RKO (cell line): ENCODE measurements around the gene RPL10A.

ENCODE experiments used
- DNase-seq: peaks from one replicate; pipeline ENCODE4 v3.0.0-alpha.2; 2016; ENCODE audit warnings: low spot score

RPL10A gene

DNA sequence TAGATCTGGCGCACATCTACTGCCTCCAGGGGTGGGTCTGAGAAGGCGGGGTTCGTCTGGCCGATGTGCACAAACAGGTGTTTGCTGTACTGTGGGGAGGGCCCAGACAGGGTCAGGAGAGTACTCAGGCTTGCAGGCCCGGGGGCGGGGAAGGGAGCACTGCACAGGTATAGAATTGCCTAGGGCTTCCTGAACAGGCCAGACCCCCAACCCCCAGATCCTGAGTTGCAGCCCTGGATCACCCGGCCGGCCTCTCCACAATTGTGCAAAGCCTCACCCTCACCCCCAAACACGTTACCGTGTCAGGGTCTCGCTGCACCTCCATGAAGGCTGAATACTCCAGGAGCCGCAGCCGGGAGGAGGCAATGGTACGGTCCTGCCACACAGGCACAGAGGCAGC lies 7.8 kb downstream of the RPL10A start:
- DNase-seq: no peak

DNA sequence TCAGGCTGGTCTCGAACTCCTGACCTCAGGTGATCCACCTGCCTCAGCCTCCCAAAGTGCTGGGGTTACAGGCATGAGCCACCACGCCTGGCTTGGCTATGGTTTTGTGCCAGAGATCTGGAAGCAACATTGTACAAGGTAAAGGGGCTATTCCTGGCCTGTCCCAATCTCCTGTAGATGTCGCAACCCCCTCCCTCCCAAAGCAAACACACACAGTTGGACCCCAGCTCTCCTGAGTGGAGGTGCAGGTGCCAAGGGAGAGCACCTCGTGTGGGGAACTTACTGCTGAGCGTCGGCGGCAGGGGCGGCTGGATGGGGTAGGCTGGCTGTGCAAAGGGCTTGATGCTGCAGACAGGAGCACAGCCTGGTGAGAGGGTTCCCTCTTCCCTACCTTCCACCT lies 8.8 kb downstream of the RPL10A start:
- DNase-seq: no peak

DNA sequence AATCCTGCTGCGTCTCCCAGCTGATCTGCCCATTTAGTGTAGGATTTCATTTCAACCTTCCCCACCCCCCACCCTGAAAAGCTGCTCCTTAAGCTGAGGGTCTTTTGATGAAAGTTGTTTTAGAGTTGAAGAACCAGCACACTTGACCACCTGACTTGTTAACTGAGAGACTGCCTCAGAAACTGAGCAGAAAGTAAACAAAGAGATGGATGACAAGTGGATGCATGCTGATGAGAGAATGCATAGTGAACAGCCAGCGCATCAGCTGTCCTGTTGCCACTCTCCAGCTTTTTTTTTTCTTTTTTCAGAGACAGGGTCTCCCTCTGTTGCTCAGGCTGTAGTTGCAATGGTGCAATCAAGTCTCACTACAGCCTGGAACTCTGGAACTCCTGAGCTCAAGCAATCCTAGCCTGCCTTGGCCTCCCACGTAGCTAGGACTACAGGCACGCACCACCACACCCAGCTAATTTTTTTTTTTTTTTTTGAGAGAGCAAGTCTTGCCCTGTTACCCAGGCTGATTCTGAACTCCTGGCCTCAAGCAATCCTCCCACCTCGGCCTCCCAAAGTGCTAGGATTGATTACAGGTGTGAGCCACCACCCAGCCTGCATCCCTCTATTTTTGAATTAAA lies 9.5 kb downstream of the RPL10A start:
- DNase-seq: no peak

DNA sequence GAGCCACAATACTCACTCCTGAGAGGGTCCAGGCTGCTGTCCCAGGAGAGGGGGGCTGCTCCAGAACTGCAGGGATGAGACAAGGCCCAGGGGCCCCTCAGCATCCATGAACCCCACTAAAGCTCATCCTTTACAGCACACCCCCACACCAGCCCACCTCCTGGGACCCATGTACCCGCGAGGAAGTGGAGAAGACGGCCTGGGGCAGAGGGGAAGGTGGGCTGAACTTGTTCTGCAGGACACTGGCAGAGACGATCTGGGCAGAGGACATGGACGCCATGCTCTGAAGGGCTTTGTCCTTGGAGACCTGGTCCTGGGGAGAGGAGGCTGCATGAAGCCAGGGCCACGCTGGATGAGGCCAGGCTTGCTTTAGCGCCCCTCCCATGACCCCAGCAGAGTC lies 10.1 kb downstream of the RPL10A start:
- no peak for DNase-seq

DNA sequence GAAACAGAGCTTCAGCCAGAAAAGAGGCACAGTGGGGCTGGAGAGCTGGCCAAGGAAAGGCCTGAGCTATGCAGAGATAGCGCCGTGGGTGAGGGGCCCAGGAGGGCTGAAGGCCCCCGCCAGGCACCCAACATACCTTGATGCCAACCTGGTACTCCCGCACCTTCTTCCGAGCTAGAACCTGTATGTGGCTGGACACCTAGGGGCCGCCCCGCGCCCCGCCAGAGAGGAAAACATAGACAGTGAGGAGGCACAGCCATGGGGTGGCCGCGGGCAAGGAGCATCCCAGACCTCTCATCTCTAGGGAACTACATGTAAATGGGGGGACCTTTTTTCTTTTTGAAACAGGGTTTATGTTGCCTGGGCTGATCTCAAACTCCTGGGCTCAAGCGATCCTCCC lies 12.0 kb downstream of the RPL10A start:
- no peak for DNase-seq

DNA sequence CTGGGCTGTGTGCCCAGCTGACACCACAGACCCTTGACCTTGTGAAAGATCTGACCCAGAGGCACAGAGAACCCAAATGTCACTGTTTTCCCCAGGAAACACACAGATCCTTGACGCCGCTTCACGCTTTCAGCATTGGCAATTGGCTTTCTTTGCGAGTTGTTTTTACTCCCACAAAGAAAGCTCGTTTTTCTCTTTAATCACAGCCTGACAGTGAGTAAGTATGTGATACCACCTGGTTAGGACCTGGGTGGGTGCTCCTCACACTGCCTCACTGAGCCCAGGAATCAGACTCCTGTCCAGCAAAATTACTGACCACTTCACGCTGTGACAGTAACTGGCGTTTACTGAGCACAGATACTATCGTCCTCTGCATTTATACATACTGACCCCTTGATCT lies 13.0 kb downstream of the RPL10A start:
- DNase-seq: no peak

DNA sequence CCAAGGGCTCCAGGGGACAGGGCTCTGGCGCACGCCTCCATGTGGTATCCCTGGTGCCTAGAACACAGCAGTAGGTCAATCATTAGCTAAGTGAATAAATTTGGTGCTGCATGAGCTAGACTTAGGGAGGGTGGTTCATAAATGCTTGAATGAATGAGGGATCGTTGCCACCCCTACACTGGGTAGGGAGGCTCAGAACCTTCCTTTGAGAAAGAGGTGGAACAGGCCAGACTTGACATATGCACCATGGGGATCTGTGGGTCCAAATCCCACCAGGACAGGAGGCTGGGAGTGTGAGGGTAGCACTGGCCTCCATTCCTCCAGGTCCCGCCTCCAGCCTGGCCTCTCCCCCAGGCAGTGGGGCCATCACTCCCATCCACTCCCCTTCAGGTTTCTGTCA lies 14.9 kb downstream of the RPL10A start:
- no peak for DNase-seq

DNA sequence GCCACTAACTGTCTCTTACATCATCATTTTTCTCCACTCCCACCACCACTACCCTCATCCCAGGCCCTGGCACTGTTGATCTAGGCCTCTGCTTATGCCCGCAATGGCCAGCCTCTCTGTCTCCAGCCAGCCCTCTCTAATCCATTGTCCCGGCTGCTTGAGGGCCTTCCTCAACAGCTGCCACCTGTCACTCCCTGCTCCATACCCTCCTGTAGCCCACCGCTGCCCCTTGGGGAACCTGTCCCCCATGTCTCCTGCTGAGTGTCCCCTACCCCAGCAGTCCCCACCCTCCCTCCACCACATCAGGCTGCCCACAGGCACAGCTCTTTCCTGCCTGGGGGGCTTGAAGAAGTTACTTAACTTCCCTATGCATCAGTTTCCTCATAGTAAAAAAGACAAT lies 15.3 kb downstream of the RPL10A start:
- DNase-seq: no peak

DNA sequence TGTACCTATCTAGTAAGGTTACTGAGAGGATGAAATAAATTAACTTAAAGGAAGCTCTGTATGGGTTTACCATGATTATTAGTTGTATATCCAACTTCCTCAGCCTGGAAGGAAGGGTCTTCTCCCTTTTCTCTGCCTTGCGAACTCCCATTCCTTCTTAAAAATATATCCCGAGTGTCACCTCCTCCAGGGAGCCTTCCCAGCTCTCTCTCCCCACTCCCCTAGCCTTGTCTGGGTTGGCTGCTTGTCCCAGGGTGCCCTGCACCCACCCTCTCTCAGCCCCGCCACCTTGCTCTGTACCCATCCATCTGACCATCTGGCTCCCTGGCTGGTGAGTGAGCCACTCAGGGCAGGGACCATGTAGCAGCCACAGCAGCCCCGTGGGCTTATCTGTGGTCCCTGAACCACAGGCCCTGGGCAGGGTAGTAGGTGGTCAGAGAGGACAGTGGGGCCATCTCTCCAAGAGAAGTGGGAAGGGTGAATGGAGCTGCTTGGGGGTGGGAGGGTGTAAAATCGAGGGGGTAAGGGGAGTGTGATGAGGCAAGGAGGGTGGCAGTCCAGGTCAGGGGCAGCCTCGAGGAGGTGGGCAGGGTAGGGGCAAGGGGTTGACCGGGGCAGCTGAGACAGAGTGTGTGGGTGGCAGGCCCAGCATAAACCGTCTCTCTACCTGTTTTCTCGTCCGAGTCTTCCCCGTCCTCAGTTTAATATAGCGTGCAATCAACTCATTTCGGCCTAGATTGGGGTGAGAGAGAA lies 15.9 kb downstream of the RPL10A start:
- no peak for DNase-seq

DNA sequence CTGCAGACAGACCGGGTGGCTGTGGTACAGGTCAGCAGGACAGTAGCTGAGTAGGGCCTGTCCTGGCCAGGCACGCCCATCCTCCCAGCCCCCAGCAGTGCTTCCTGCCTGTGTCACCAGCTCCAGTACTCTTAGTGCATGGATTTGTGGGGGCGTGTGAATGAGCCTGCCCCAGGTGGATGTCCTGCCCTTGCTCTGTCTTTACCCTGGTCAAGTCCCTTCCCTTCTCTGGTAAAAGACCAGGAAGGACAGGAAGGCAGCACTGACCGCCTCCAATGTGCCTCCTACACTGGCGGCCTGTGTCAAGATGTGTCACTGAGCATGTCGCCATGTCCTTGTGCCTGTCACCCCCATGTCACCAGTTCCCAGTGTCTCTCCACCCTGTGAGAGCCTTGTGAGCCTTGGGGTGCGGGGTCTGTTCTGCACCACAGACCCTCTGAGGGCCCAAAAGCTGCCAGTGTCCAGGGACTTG lies 16.8 kb downstream of the RPL10A start:
- peak; percentile 38 for DNase-seq

DNA sequence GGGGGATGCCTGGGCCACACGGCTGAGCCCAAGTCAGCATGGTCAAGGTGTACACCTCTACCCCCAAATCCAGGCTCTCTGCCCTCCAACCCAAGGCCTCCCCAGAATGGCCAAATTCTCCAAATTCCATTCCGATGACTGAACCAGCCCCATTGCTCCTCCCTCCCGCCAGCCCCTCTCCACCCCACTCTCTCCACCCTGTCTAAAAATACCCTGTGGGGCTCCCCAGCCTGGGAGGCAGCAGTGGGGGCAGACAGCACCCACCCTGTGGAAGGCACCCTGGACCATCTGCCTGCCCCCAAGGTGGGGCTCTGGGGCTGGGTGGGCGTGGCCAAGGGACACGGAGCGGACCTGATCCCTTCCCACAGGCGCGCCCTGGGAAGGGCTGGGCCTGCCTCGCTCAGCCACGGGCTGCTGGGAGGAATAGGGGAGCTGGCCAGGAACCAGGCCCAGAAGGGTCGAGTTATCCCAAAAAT lies 17.2 kb downstream of the RPL10A start:
- DNase-seq: no peak

DNA sequence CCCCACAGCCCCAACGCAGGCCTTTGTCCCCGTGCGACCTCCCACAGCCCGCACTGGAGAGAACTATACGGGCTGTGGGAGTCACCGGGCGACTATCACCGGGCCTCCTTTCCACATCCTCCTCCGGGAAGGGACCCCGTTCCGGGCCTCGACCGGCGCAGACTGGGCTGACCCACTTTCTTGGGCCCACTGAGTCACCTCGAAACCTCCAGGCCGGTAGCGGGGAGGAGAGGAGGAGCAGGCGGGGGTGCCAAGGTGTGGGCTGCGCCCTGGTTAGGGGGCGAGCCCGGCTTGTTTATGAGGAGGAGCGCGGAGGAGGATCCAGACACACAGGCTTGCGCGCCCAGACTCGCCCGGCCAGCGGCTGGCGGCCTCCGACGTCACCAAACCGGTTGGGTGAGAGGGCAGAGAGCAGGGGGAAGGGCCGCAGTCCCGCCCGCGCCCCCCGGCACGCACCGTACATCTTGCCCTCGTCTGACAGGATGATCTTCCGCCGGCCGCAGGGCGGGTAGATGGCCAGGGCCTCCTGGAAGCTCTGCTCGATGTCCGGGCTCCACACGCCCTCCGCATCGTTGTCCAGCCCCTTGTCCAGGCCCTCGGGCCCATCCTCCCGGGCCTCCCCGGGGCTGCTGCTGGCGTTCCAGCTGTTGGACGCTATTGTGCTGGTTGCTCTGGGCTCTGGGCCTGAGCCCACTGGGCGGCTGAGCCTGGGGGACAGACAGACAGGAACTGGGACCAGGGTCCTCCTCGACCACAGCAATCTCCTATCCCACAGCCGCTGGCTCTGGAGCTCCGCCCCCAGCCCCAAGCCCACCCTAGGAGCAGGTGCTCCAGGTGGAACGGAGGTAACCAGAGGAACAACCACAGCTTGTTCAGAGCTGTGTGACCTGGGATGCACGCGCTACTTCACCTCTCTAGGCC lies 18.1 kb downstream of the RPL10A start:
- no peak for DNase-seq

DNA sequence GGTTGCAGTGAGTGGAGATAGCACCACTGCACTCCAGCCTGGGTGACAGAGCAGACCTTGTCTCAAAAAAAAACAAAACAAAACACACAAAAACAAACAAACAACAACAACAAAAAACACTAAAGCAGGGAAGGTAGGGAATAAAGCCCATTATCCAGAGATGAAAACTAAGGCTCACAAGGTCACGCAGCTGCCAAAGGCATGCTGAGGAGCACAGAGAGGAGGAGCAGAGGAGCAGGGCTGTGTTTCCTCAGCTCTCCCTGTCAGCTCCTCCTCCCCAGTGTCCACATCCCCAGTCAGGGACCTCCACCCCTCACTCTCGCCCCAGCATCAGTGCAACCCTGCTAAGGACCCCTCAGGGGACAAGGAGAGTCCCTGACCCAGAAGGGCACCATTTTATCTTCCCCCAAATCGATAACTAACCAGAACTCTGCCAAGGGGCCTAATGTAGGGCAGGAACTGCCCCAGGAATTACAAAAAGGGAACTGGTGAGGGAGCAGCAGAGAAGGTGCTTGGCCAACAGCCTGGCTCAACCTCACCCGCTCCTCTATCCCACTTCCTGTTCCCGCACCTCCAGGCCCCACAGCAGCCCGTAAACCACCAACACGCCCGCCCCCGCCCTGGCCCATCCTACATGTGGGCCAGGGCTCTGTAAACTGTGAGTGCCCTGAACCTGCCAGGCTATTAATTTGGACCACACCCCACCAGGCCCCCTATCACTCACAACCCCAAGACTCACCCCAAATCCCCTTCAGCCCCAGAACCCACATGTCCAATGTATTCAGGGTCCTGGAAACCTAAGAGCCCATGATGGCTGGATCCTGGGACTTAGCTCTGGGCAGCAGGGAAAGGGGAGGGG lies 19.7 kb downstream of the RPL10A start:
- no peak for DNase-seq

DNA sequence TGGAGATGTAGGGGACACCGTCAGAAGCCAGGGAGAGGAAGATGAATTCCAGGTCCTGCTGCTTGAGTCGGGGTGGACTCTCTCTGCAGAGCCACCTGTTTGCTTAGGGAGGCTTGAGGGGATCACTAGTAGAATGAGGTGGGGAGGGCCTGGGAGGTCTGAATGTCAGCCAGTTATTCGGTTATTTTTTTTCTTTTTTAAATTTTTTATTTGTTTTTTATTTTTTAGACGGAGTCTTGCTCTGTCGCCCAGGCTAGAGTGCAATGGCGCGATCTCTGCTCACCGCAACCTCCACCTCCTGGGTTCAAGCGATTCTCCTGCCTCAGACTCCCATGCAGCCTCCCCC lies 20.3 kb downstream of the RPL10A start:
- no peak for DNase-seq

DNA sequence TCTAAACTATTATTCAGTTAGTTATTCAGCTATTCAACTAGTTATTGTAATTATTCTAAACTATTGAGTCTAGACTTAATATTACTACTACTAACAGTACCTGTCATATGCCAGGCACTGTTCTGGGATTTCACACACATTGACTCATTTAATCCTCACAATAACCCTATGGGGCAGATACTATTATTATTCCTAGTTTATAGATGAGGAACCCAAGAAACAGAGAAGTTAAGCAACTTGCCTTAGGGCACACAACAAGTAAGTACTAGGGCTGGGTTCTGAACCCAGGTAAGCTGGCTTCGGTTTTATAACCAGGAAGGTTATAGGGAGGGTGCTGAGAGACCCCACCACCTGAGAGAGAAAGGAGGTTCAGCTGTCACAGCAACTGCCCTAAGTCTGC lies 20.9 kb downstream of the RPL10A start:
- no peak for DNase-seq

DNA sequence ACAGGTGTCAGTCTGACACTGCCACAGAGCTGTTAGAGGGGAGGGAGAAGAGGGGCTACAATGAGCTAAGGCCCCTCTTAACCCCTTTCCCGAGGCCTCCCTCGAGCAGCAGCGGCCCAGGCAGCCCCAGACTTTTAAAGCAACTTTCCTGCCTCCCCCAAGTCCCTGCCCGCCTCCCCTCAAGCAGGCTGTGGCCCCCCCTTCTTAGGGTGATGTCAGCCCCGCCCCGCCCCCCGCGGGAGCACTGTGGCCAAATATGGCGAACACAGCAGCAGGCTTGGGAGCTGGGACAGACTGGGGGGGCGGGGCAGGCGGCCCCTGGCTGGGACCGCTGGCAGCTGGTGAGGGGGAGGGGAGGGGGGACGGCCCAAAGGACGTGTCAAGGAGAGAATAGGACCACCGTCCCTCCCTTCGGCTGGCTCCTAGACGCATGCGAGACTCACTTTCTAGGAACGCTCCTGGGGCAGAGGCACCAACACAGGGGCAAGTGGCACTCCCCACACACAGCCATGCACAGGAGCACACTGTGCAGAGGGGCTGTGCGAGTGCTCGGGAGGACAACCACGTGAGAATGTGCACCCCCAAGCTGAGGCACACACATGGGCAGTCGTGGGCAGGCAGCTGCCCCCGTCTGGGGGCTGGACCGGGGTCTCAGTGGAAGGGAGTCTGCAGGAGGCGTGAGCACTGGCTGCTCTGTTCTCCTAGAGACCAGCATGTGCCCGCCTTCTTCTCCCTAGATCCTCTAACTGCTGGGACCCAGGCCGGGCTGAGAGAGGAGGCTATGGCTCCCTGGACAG lies 22.0 kb downstream of the RPL10A start:
- no peak for DNase-seq

DNA sequence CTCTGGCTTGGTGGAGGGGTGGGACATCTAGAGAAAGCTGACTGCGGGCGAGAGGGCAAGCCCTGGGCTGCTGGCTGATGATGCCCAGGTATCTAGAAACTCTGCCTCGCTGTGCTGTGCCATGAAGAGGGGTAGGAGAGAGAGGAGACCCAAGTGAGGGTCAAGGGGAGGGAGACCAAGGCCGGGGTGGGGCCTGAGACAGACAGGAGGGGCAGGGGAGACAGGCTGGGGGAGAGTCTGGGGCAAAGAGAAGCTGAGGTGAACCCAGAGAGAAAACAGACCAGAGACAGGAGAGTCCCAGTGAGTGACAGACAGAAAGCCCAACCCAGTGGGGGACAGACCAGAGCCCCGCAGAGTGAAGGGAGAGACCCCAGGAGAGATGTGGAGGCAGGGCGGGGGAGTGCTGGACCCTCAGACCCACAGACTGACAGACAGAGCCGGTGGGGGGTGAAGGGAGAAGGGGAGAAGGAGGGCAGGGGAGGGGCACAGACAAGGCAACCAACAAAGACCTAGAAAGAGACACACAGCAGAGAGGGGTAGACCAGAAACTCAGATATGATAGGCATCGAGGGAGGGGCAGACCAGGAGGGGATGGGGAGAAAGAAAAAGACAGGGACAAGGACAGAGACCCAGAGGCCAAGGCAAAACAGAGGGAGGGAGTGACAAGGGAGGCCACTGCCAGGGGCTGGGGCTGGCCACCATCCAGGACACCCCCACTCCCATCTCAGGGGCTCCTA lies 22.8 kb downstream of the RPL10A start:
- no peak for DNase-seq

DNA sequence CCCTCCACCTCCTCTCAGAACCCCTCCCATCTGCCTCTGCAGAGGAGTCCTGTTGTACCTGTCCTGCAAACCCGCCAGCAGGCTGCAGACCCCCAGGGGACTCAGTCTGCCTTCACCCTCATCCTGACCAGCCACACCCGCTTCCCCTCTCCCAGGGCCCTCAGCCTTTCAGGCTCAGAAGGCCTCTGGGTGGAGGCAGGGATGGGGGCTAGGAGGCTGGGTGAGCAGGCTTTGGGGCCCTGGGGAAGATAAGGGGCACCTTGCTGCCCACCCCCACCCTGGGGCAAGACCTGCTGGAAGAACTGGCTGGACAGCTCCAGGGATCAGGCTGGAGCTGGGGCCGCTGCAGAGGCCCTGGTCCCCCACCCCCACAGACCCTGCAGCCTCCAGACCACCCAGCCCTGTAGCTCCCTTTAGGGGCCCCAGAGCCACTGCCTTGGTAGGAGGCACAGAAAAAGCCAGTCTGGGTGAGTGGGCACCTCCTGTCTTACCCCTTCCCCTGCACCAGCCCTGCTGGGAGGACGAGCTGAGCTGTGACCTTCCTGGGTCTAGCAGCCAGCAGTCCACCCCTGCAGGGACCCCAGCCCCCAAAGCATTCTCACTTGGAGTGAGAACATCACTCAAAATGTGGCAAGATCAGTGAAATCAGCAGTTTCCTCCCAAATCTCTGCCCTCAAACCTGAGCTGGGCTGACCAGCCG lies 23.5 kb downstream of the RPL10A start:
- no peak for DNase-seq

DNA sequence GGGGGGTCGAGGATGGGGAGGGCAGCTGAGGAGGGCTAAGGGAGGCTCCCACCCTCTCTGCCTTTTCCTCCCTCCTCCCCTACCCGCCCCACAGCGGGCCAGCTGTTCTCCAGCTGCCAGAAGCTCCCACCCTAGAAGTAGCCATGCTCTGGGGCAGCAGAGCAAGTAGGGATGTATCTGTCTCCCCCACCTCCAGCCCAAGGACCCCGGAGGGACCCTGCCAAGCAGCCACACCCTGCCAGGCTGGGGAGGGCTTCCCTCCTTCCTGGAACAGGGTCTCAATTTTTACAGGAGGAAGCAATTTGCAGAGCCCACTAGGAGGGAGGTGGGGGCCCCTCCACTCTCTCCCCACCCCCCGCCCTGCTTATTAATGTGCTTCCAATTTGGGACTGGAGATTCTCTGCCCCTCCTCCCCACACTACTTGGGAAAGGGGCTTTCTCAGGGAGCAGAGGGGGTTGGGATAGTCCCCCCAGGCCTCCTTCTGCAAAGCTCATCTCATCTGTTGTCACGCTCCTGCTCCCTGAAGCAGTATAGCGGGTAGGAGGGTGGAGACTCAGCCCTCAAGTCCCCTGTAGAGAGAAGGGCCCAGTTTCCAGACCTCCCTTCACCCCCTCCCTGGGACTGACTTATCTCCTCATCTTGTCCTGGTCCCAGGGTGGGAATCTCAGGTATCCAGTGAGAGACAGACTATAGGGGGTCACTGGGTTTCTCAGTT lies 24.2 kb downstream of the RPL10A start:
- DNase-seq: no peak
